Measurements from ENCODE around the gene CFAP221. TPM values are rescaled to one million over a fixed set of nuclear protein-coding genes. Genes with fewer than 3 reads are reported as not detected.

The CFAP221 gene
- total RNA-seq, 4 donors from 2014 or later: 0.51 to 5.0 (median 3.7) TPM

DNA sequence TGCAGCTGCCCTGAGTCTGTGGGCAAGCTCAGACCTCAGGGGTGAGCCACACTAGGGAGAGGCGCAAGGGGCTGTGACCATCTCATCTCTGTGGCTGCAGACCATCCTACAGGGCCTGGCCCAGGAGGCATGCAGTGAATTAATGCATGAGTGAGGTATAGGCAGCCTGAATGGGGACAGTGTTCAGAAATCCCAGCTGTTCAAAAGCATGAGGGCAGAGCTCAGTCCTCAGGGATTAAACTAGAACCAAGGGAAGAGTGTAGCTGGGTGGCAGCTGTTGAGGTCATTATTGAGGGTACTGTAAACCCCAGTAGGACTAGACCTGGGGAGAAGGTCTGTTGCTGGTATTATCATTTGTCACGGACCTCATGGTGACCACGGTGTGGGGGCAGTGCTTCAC is 151.8 kb downstream of the CFAP221 start:
- Histone ChIP-seq H3K27me3 (no peaks in the 10 kb centered on the region), H3K27ac (no peak overlapping the region), H3K4me1 (no peaks in the 10 kb centered on the region), H3K9me3 (no peaks in the 10 kb centered on the region), H3K4me3 (no peak overlapping the region), H3K36me3 (no peaks in the 10 kb centered on the region)
- no peak for DNase-seq
- intact Hi-C loops (cut with DNase I; ENCODE audit: low total_unique reads): no loop called here
- TF ChIP-seq CTCF (IDR thresholded peaks at IDR 0.05): no peak
- TF ChIP-seq POLR2A (IDR thresholded peaks at IDR 0.05): no peak

DNA sequence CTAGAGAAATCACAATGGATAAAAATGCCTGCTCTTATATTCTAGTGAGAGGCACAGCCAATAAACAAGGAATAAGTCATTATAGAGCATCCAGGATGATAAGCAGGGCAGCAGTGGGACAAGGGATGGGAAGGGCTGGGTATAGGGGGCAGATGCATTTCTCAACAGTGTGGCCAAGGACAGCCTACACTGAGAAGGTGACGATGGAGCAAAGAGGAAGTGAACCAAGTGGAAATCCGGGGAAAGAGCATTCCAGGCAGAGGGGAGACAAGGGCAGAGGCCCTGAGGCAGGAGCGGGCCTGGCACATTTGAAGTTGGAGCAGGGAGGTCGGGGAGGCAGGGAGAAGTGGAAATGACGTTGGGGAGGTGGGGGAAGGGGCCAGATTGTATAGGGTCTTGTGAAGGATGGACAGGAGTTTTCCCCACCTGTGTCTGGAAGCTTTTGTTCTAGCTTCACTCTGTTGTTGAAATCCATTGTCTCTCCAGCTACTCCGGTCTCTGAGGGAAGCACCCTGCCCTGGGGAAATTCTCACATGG is 152.3 kb downstream of the CFAP221 start:
- no peaks in the 10 kb centered on the region for H3K9me3 ChIP-seq
- H3K36me3 ChIP-seq: no peaks in the 10 kb centered on the region
- DNase-seq: no peak
- no peak overlapping the region for H3K4me3 ChIP-seq
- H3K27me3 ChIP-seq: no peaks in the 10 kb centered on the region
- no peak overlapping the region for H3K27ac ChIP-seq
- intact Hi-C loops (cut with DNase I; ENCODE audit: low total_unique reads): no loop called here
- TF ChIP-seq CTCF (IDR thresholded peaks at IDR 0.05): no peak
- TF ChIP-seq POLR2A (IDR thresholded peaks at IDR 0.05): no peak
- no peaks in the 10 kb centered on the region for H3K4me1 ChIP-seq

DNA sequence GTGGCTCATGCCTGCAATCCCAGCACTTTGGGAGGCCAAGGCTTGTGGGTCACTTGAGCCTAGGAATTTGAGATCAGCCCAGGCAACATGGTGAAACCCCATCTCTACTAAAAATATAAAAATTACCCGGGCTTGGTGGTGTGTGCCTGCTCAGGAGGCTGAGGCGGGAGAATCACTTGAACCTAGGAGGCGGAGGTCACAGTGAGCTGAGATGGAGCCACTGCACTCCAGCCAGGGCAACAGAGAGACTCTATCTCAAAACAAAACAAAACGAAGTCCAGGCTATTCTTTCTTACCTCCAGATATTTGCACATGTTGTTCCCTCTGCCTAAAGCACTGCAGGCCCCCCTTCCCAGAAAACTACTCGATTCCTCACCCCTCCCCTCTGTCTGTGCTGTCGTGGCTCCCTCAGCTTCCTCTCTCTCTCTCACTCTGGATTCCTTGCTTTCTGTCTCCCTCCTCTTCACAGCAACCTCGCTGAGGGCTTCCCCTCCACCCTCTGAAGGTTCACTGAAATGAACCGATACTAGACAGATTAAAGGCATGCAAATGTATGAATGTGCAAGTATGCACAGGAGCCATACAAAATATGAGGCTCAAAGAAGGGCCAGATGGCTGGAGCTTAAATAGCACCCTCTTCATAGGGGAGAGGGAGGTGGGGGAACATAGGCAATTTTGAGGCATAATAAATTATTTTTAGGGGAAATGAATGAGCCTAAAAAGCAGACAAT is 153.2 kb downstream of the CFAP221 start:
- no peaks in the 10 kb centered on the region for H3K4me1 ChIP-seq
- no peak for TF ChIP-seq POLR2A (IDR thresholded peaks at IDR 0.05)
- no peak for TF ChIP-seq CTCF (IDR thresholded peaks at IDR 0.05)

GRCh38 chr2:119698246-119698645 is 154.0 kb downstream of the CFAP221 start:
- Histone ChIP-seq H3K9me3 (no peaks in the 10 kb centered on the region), H3K27ac (no peak overlapping the region), H3K36me3 (no peaks in the 10 kb centered on the region), H3K4me3 (no peak overlapping the region), H3K27me3 (no peaks in the 10 kb centered on the region), H3K4me1 (no peaks in the 10 kb centered on the region)
- no peak for DNase-seq
- no peak for TF ChIP-seq POLR2A (IDR thresholded peaks at IDR 0.05)
- TF ChIP-seq CTCF (IDR thresholded peaks at IDR 0.05): no peak
- intact Hi-C loops (cut with DNase I; ENCODE audit: low total_unique reads): no loop called here

More for the DNA sequence above, 153.2 kb downstream of the CFAP221 start:
- no peak for DNase-seq
- H3K36me3 ChIP-seq: no peaks in the 10 kb centered on the region
- intact Hi-C loops (cut with DNase I; ENCODE audit: low total_unique reads): no loop called here
- no peak overlapping the region for H3K4me3 ChIP-seq
- no peaks in the 10 kb centered on the region for H3K27me3 ChIP-seq
- no peak overlapping the region for H3K27ac ChIP-seq
- no peaks in the 10 kb centered on the region for H3K9me3 ChIP-seq

DNA sequence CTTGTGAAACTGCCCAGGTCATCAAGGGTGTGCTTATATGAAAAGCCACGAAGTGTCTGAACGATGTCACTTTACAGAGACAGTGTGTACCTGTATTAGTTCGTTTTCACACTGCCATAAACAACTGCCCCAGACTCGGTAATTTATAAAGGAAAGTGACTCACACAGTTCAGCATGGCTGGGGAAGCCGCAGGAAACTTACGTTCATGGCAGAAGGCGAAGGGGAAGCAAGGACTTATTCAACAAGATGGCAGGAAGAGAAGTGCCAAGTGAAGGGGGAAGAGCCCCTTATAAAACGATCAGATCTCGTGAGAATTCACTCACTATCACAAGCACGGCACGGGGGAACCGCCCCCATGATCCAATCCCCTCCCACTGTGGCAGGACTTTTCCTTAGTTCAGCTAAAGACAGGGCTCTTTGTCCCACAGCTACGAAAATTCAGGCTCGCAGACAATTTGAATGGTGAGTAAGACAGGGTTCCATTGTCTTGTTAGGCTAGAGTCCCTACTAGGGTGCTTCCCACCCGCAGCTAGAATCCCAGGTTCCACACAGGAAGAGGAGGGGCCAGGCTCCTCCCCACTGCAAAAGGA is 154.9 kb downstream of the CFAP221 start:
- no peak overlapping the region for H3K27ac ChIP-seq

More for the DNA sequence above, 154.9 kb downstream of the CFAP221 start:
- TF ChIP-seq POLR2A (IDR thresholded peaks at IDR 0.05) (no peak), CTCF (IDR thresholded peaks at IDR 0.05) (no peak)
- DNase-seq: no peak
- Histone ChIP-seq H3K36me3 (no peaks in the 10 kb centered on the region), H3K4me3 (no peak overlapping the region), H3K27me3 (no peaks in the 10 kb centered on the region), H3K9me3 (no peaks in the 10 kb centered on the region), H3K4me1 (no peaks in the 10 kb centered on the region)
- intact Hi-C loops (cut with DNase I; ENCODE audit: low total_unique reads): no loop called here

Measured in uterus (tissue), 4 donors.